RCC 7860 (cell line): ENCODE measurements around the gene CRY1.
"Not testable (repeated sequence)": the region's sequence is repeated elsewhere in the genome, so short reads cannot be mapped to it uniquely, and the experiment has no call there.

ENCODE experiments used
- DNase-seq: peaks from one replicate; pipeline ENCODE4 v3.0.0-alpha.2; 2015; ENCODE audit warnings: low spot score
- FAIRE-seq: peaks from 2 replicates; lab custom pipeline; 2012; peaks lifted over from hg19 to GRCh38; lab: Jason Lieb, UNC

Gene CRY1

GRCh38 chr12:107073266-107073665 is 20.1 kb downstream of the CRY1 start:
- not testable (repeated sequence) for DNase-seq, FAIRE-seq

- no peak for DNase-seq
- FAIRE-seq = no peak
These were observed 26.7 kb downstream of the CRY1 start for GRCh38 chr12:107066691-107067090.

GRCh38 chr12:107064687-107065086 is 28.7 kb downstream of the CRY1 start:
- FAIRE-seq (no peak), DNase-seq (no peak)

DNA sequence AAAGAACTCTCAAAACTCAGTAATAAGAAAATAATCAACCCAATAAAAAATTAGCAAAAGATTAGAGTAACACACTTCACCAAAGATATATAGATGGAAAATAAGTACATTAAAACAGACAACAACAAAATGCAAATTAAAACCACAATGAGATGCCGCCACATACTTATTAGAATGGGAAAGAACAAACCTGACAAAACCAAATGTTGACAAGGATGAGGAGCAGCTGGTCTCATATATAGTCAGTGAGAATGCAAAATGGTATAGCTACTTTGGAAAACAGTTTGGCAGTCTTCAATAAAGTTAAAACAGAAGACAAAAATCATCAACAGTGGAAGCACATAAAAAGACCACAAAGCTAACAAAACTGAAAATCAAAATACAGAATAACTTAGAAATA is 29.1 kb downstream of the CRY1 start:
- DNase-seq = no peak
- FAIRE-seq = no peak

DNA sequence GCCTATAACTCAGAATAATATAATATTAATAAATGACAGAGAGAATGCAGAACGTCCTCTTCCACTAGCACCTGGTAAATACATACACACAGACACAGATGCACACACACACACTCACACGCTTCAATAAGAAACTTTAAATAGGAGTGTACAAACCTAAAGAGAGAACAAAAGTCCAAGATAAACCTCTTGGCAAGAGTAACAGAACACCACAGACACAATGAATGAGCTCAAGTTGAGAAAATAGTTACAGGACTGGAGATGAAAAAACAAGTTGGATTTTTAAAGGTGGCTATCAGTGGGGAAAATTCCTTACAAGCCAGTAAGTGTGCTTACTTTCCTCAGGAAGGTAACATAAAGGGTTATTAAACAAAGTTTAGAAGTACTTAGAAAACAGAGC is 35.2 kb downstream of the CRY1 start:
- FAIRE-seq (no peak), DNase-seq (no peak)

DNA sequence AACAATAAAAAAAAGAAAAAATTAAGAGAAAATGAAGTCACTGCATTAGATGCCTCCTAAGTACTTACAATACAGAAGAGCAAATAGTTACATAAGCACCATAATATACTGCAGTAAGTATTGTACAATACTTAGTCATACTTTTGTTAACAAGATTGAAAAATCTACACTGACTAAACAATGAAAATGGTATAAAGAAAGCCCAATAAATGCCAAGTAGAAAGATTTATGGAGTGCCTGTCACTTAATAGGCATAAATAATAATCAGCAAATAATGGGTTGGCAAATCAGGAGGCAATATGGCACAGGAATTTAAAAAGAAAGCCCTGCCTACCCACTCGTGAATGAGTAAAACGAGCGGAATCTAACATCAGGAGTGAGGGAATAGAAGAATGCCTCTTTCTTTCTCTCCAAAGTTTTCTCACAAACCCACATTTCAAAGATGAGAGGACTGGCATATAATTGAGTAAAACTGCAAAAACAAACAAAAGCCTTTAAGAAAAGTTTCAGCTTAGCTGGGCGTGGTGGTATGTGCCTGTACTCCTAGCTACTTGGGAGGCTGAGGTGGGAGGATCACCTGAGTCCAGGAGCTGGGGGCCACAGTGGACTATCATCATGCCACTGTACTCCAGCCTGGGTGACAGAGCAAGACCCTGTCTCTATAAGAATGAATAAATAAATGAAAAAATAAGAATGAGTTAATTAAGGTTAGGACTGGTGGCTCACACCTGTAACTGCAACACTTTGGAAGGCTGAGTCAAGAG is 36.1 kb downstream of the CRY1 start:
- DNase-seq (no peak), FAIRE-seq (no peak)

- no peak for FAIRE-seq
- DNase-seq = no peak
These were observed 39.6 kb downstream of the CRY1 start for GRCh38 chr12:107053709-107054108.

DNA sequence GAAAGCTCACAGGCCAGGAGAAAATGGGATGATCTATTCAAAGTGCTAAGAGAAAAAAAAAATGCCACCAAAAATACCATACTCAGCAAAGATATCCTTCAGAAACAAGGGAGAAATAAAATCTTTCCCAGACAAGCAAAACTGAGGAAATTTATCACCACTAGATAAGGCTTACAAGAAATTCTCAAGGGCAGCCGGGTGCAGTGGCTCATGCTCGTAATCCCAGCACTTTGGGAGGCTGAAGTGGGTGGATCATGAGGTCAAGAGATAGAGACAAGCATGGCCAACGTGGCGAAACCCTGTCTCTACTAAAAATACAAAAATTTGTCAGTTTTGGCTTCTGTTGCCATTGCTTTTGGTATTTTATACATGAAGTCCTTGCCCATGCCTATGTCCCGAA is 48.2 kb downstream of the CRY1 start:
- no peak for FAIRE-seq
- DNase-seq = no peak

DNA sequence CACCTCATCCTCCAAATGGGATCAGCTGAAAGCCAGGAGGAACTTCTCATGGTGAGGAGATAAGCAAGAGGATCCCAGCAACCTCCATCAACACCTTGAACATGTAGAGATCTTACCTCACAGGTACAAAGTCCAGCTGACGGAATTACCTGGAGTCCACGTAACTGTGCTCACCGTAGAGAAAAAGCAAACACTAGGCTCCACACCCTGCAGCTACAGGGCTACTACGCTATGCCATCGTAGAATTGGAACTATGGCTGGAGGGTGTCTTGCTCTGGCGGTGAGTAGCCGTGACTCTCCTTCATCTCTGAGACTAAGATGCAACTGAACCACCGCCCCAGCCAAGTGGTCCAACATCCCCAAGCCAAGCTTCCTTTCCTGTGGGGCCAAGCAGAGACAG is 50.5 kb downstream of the CRY1 start:
- DNase-seq (no peak), FAIRE-seq (no peak)

DNA sequence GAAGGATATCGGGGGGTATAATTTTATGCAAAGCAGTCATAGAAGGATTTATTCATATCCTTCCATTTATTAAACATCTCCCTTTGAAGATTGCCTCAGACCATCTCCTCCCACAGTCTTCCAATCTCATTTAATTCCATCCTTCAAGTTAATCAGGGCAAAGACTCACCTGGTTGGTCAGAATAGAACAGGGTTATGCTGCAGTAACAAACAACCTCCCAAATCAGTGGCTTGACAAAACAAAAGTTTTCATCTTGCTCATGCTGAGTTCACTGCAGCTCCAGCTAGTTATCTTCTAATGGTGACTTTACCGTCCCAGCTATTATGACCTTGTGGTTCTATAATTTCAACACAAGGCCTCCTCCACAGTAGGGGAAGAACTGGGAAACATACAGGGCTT is 57.6 kb downstream of the CRY1 start:
- DNase-seq (no peak), FAIRE-seq (no peak)

- FAIRE-seq = no peak
- DNase-seq = no peak
These were observed 59.3 kb downstream of the CRY1 start for GRCh38 chr12:107033758-107034739.

- FAIRE-seq (no peak), DNase-seq (no peak)
These were observed 61.1 kb downstream of the CRY1 start for GRCh38 chr12:107032266-107032665.

- DNase-seq (no peak), FAIRE-seq (no peak)
These were observed 62.3 kb downstream of the CRY1 start for GRCh38 chr12:107031061-107031460.

- DNase-seq (no peak), FAIRE-seq (no peak)
These were observed 64.3 kb downstream of the CRY1 start for GRCh38 chr12:107029081-107029480.

- DNase-seq = peak; percentile 80
- FAIRE-seq = peak; percentile 85
These were observed 65.7 kb downstream of the CRY1 start for GRCh38 chr12:107027636-107028053.

- no peak for DNase-seq
- no peak for FAIRE-seq
These were observed 66.3 kb downstream of the CRY1 start for GRCh38 chr12:107026806-107027635.

DNA sequence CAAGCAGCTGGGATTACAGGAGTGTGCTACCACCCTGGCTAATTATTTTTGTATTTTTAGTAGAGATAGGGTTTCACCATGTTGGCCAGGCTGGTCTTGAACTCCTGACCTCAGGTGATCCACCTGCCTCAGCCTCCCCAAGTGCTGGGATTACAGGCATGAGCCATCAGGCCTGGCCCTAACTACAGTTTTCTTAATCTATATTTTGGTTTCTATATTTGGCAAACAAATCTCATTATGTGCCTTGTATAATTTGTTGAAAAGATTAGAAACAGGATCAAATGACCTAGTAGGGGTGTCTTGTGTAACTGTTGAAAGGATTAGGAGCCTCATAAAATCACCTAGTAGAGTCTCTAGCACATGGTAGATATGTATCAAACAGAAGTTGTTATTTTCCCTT is 67.0 kb downstream of the CRY1 start:
- DNase-seq, FAIRE-seq: not testable (repeated sequence)

- FAIRE-seq (no peak), DNase-seq (no peak)
These were observed 67.7 kb downstream of the CRY1 start for GRCh38 chr12:107025671-107026070.

DNA sequence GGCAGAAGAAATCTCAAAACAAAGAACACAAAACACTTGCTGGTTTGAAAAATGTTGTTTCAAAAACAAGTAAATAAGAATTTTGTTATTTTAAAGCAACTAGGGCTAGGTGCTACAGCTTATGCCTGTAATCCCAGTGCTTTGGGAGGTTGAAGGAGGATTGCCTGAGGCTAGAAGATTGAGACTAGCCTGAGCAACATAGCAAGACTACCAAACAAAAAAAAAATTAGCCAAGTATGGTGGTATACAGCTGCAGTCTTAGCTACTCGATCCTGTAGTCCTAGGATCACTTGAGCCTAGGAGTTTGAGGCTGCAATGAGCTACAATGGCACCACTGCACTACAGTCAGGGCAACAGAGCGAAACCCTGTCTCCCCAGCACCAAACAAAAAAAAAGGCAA is 73.8 kb downstream of the CRY1 start:
- FAIRE-seq (no peak), DNase-seq (no peak)

DNA sequence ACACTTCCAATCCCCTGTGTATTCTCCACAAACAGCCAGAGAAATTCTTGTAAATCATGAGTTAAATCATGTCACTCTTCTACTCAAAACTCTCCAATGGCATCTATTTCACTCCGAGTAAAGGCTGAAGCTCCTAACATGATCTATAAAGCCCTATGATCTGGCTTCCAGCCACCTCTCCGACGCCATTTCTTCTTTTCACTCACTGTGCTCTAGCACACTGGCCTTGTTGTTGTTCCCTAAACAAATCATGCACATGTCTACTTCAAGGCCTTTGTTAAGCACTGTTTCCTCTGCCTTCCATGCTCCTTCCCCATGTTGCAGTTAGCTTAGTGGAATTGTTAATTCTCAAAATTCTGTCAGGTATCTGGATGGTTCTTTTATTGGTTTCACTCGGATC is 76.3 kb downstream of the CRY1 start:
- DNase-seq (no peak), FAIRE-seq (no peak)

GRCh38 chr12:107014055-107014454 is 79.3 kb downstream of the CRY1 start:
- FAIRE-seq (no peak), DNase-seq (no peak)
